HL-60 (cell line): ENCODE results near the gene ANKRD53.

Experiments
- DNase-seq, 2 experiments: peaks; one replicate each; pipeline ENCODE4 v3.0.0-alpha.2; 2010 to 2020; ENCODE audit warnings: low read depth in 1 of 2, low spot score in 1 of 2
- H3K27ac ChIP-seq: fragments of 250-450 bp; sonication (Bioruptor Pico); replicated peaks from 2 replicates; pipeline ENCODE4 v1.5.1; 2020; ENCODE audit warnings: mild to moderate bottlenecking, moderate library complexity
- H3K27me3 ChIP-seq: fragments of 250-450 bp; sonication (Bioruptor Pico); 2 replicates; pipeline ENCODE4 v1.5.1; 2021; ENCODE audit warnings: mild to moderate bottlenecking, moderate library complexity; ENCODE audit not compliant: insufficient read depth, poor library complexity, severe bottlenecking
- H3K4me3 ChIP-seq: replicated peaks from 2 replicates; pipeline ENCODE4 v1.5.1; 2011; ENCODE audit warnings: mild to moderate bottlenecking, control low read depth, low read length; ENCODE audit not compliant: insufficient read depth
- GABPA ChIP-seq: IDR thresholded peaks from 2 replicates; pipeline ENCODE4 v1.6.1; 2012; ENCODE audit warnings: low read depth
- POLR2AphosphoS5 ChIP-seq: IDR thresholded peaks from 2 replicates; pipeline ENCODE4 v1.6.1; 2012; ENCODE audit warnings: low read depth
- SPI1 ChIP-seq: IDR thresholded peaks from 2 replicates; pipeline ENCODE4 v1.6.1; 2012; ENCODE audit warnings: low read depth, mild to moderate bottlenecking, borderline replicate concordance
- TF ChIP-seq, protein P1 (sequence below): IDR thresholded peaks from 2 replicates; pipeline ENCODE4 v1.6.1; 2012; ENCODE audit warnings: low read depth; ENCODE audit not compliant: insufficient replicate concordance
- TF ChIP-seq, protein P2 (sequence below): IDR thresholded peaks from one replicate; pipeline ENCODE4 v1.5.1; 2011; ENCODE audit warnings: low read length, control low read depth, inconsistent platforms; ENCODE audit not compliant: insufficient read depth

ANKRD53 gene

DNA sequence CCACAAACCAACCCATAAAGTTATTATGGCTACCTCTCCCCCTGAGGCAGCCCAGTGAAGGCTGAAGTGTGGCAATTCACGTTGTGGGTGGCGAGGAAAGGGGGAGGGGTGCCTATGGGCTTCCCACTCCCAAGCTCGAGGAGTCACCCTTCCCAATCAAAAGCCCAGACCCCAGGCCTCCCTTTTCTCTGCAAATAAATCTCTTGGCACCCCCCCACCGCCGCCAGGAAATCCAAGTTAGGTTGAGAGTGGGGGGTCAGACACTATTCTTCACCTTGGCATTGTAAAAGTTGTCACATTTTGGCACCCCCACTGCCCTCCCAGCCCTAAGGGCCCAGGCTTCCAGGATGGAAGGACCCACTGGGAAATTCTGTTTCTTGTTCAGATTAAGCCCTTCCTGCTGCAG lies 6.9 kb downstream of the ANKRD53 start:
- Histone ChIP-seq H3K27ac (no peak overlapping the region), H3K27me3 (no peaks in the 10 kb centered on the region), H3K4me3 (no peak overlapping the region)
- DNase-seq = no peak
- TF ChIP-seq POLR2AphosphoS5 (no peak; the same call in 1 of the 2 replicates), SPI1 (no peak), GABPA (no peak)
- TF ChIP-seq, protein P1, sequence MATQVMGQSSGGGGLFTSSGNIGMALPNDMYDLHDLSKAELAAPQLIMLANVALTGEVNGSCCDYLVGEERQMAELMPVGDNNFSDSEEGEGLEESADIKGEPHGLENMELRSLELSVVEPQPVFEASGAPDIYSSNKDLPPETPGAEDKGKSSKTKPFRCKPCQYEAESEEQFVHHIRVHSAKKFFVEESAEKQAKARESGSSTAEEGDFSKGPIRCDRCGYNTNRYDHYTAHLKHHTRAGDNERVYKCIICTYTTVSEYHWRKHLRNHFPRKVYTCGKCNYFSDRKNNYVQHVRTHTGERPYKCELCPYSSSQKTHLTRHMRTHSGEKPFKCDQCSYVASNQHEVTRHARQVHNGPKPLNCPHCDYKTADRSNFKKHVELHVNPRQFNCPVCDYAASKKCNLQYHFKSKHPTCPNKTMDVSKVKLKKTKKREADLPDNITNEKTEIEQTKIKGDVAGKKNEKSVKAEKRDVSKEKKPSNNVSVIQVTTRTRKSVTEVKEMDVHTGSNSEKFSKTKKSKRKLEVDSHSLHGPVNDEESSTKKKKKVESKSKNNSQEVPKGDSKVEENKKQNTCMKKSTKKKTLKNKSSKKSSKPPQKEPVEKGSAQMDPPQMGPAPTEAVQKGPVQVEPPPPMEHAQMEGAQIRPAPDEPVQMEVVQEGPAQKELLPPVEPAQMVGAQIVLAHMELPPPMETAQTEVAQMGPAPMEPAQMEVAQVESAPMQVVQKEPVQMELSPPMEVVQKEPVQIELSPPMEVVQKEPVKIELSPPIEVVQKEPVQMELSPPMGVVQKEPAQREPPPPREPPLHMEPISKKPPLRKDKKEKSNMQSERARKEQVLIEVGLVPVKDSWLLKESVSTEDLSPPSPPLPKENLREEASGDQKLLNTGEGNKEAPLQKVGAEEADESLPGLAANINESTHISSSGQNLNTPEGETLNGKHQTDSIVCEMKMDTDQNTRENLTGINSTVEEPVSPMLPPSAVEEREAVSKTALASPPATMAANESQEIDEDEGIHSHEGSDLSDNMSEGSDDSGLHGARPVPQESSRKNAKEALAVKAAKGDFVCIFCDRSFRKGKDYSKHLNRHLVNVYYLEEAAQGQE = no peak
- TF ChIP-seq, protein P2, sequence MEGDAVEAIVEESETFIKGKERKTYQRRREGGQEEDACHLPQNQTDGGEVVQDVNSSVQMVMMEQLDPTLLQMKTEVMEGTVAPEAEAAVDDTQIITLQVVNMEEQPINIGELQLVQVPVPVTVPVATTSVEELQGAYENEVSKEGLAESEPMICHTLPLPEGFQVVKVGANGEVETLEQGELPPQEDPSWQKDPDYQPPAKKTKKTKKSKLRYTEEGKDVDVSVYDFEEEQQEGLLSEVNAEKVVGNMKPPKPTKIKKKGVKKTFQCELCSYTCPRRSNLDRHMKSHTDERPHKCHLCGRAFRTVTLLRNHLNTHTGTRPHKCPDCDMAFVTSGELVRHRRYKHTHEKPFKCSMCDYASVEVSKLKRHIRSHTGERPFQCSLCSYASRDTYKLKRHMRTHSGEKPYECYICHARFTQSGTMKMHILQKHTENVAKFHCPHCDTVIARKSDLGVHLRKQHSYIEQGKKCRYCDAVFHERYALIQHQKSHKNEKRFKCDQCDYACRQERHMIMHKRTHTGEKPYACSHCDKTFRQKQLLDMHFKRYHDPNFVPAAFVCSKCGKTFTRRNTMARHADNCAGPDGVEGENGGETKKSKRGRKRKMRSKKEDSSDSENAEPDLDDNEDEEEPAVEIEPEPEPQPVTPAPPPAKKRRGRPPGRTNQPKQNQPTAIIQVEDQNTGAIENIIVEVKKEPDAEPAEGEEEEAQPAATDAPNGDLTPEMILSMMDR = no peak

DNA sequence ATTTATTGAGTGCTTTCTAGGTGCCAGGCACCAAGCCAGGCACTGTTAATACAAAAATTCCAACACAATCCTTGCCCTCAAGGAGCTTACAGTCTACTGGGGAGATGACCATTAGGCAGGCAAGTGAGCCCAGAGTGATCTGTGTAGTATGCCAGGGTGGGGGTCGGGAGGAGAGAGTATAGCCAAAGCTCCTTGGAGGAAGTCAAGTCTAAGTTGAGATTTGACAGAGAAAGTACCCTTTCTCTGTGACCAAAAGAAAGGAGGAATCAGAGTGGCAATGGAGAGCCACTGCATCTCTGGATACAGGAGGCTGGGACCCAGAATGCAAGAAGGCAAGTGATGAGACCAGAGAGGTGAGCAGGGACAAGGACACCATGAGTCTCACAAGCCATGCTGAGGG lies 7.5 kb downstream of the ANKRD53 start:
- TF ChIP-seq SPI1 (no peak), GABPA (no peak), POLR2AphosphoS5 (no peak)
- TF ChIP-seq, protein P2 = no peak
- TF ChIP-seq, protein P1 = no peak
- Histone ChIP-seq H3K27me3 (no peaks in the 10 kb centered on the region), H3K27ac (no peak overlapping the region), H3K4me3 (no peak overlapping the region)
- DNase-seq = no peak

DNA sequence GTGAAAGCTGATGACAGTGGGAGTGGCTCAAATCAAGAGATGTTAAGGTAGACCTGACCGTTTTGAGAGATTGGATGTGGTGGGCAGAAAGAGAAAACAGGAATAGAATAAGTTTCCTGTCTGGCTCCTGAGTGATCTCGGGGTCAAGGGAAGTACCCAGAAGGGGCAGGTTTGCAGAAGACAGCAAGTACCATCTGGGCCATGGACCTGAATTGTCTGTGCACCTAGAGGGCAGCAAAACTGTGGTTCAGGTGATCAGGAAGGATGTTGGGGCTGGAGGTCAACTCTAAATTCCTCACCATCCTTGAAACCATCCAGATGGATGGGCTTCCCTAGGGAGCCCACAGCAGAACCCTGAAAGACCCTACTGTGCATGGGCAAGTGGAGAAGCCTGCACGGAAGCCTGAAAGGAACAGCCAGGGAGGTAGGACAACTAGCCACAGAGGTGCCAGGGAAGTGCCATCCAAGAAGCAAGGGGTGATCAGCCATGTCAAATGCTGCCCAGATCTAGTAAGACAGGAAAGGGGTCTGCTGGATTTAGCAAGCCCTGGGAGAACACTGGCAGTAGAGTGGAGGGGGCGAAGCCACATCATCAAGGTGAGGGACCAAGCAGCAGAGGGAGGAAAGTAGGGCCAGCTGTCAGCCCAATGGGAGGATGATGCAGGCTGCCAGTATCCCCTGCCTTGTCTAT lies 8.2 kb downstream of the ANKRD53 start:
- Histone ChIP-seq H3K27ac (no peak overlapping the region), H3K27me3 (no peaks in the 10 kb centered on the region), H3K4me3 (no peak overlapping the region)
- no peak for DNase-seq
- TF ChIP-seq SPI1 (no peak), POLR2AphosphoS5 (no peak), GABPA (no peak)
- TF ChIP-seq, protein P1 = no peak
- TF ChIP-seq, protein P2 = no peak
